HG03457 (cell line): ENCODE results near the gene TMEM254.
"Not testable (repeated sequence)": the region's sequence is repeated elsewhere in the genome, so short reads cannot be mapped to it uniquely, and the experiment has no call there.

Source experiments
- ATAC-seq: cut with Tn5 transposase; IDR thresholded peaks from one replicate; pipeline ENCODE4 v1.9.1; 2021; ENCODE audit warnings: moderate number of reproducible peaks; ENCODE audit not compliant: unreplicated experiment

TMEM254 gene

GRCh38 chr10:80131499-80131901 lies 53.0 kb downstream of the TMEM254 start:
- ATAC-seq = no peak

- no peak for ATAC-seq
Measured at GRCh38 chr10:80132299-80133139, 54.1 kb downstream of the TMEM254 start, which contains the start of gene PLAC9. TSS of gene PLAC9 (plus strand) at chr10:80132730. CDS start at chr10:80132763, 33 bp downstream.

GRCh38 chr10:80133206-80133605 lies 54.7 kb downstream of the TMEM254 start:
- no peak for ATAC-seq

GRCh38 chr10:80133687-80134086 lies 55.2 kb downstream of the TMEM254 start:
- ATAC-seq = not testable (repeated sequence)

- no peak for ATAC-seq
Measured at GRCh38 chr10:80136134-80136571, 57.7 kb downstream of the TMEM254 start.

GRCh38 chr10:80137031-80137862 lies 58.8 kb downstream of the TMEM254 start:
- ATAC-seq = no peak

GRCh38 chr10:80137920-80138319 lies 59.5 kb downstream of the TMEM254 start:
- ATAC-seq = no peak

- ATAC-seq = no peak
Measured at GRCh38 chr10:80139265-80139664, 60.8 kb downstream of the TMEM254 start.

- ATAC-seq = no peak
Measured at GRCh38 chr10:80140251-80140650, 61.8 kb downstream of the TMEM254 start.

GRCh38 chr10:80141696-80142460 lies 63.4 kb downstream of the TMEM254 start:
- ATAC-seq = no peak
